Fibroblast of skin of left biceps (primary cell): ENCODE results near the gene SEPHS2.
"Not testable (repeated sequence)": the region's sequence is repeated elsewhere in the genome, so short reads cannot be mapped to it uniquely, and the experiment has no call there.

ENCODE experiments used
- DNase-seq, 2 experiments: peaks; one replicate each; pipeline ENCODE4 v3.0.0-alpha.2; 2013; ENCODE audit warnings: low read depth in 2 of 2

SEPHS2 gene

DNA sequence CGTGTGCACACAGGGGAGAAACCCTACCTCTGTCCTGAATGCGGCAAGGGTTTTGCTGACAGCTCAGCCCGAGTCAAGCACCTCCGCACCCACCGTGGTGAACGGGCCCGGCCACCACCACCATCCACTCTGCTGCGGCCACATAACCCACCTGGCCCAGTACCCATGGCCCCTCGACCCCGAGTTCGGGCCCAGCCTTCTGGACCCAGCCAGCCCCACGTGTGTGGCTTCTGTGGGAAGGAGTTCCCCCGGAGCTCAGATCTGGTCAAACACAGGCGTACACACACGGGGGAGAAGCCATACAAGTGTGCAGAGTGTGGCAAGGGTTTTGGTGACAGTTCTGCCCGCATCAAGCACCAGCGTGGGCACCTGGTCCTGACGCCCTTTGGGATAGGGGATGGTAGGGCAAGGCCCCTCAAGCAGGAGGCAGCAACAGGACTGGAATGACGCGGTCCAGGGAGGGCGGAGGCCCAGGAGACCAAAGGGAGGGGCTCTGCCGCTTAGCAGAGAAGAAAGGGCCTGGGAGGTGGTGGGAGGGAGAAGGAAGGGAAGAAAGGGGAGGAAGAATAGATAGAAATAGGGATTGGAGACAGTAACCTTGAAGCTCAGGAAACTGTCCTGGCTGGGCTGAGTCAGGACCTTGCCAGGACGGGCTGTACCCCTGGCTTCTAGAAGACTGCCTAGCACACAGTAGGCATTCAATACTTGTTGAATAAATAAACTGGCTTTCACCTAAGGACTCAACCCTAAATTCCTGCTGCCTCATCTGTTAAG, 46.8 kb downstream of the SEPHS2 start:
- DNase-seq = no peak

DNA sequence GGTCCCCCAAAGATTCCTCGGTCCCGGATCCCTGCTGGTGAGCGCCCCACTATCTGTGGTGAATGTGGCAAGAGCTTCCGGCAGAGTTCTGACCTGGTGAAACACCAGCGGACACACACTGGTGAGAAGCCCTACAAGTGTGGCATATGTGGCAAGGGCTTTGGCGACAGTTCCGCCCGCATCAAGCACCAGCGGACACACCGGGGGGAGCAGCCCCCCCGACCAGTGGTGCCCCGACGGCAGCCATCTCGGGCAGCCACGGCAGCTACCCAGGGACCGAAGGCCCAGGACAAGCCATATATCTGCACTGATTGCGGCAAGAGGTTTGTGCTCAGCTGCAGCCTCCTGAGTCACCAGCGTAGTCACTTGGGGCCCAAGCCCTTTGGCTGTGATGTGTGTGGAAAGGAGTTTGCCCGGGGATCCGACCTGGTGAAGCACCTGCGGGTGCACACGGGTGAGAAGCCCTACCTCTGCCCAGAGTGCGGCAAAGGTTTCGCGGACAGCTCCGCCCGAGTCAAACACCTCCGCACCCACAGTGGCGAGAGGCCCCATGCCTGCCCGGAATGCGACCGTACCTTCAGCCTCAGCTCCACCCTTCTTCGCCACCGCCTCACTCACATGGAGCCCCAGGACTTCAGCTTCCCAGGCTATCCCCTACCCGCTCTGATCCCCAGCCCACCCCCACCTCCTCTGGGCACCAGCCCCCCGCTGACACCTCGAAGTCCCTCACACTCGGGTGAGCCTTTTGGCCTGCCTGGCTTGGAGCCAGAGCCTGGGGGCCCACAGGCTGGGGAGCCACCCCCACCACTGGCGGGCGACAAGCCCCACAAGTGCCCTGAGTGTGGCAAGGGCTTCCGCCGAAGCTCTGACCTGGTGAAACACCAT, 47.7 kb downstream of the SEPHS2 start:
- no peak for DNase-seq

- DNase-seq = no peak
These were observed 48.6 kb downstream of the SEPHS2 start for GRCh38 chr16:30397056-30397455.

GRCh38 chr16:30396627-30397026, 49.0 kb downstream of the SEPHS2 start:
- DNase-seq = not testable (repeated sequence)

- no peak for DNase-seq
These were observed 49.6 kb downstream of the SEPHS2 start for GRCh38 chr16:30395992-30396585.

GRCh38 chr16:30395155-30395991, 50.3 kb downstream of the SEPHS2 start, which contains the start of gene ZNF48:
Gene ZNF48, plus strand, starts transcription at chr16:30395420. Its CDS starts 375 bp downstream, at chr16:30395795.
- DNase-seq = peak; percentile 64 to 68

DNA sequence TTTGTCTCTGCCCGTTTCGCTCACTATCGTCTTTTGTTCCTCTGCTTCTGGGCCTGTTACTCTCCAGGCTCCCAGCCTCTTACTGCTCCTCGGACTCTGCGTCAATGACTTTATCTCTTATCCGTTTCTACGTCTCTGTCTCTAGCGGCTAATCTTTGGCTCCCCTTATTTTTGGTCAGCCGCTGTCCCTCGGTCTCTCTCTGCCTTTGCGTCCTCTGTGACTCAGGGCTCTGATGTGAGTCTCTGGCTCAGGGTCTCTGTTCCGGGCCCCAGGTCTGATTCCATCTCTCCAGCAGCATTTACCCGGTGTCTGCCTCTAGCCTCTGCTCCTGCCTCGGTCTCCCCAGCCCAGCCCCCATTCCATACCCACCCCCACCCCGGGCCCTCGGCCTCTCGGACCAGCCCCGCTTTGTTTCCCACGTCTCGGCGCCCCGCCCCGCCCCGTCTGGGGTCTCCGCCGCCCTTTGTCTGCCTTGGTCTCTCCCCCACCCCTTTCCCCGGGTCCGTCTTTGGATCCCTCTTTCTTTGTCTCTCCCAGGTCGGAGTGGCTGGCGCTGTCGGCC, 51.0 kb downstream of the SEPHS2 start:
- DNase-seq = no peak
